Lung (tissue), 12 donors: ENCODE results near the gene ALPG. TPM values are rescaled to one million over a fixed set of nuclear protein-coding genes. Genes with fewer than 3 reads are reported as not detected.

Source experiments
- ATAC-seq: fragments of 200-7000 bp; cut with Tn5 transposase; one replicate; pipeline ENCODE4 v1.9.1; 2020; ENCODE audit warnings: moderate number of reproducible peaks; ENCODE audit not compliant: insufficient read depth, low FRiP score
- DNase-seq, 3 donors: peaks; one replicate each; pipeline ENCODE4 v3.0.0-alpha.2; 2013 to 2017
- H3K27ac ChIP-seq, 2 donors: one replicate each; pipeline ENCODE4 v1.5.1; 2013; ENCODE audit warnings: mild to moderate bottlenecking in 2 of 2, moderate library complexity in 2 of 2, control low read depth in 1 of 2, inconsistent platforms in 1 of 2, low read depth in 1 of 2, low read length in 1 of 2
- H3K27me3 ChIP-seq, 3 donors: one replicate each; pipeline ENCODE4 v1.5.1; 2013; ENCODE audit warnings: low read length in 2 of 3; ENCODE audit not compliant: control insufficient read depth in 3 of 3, insufficient read depth in 3 of 3
- H3K36me3 ChIP-seq, 4 donors: one replicate each; pipeline ENCODE4 v1.5.1; 2013; ENCODE audit warnings: low read length in 4 of 4, mild to moderate bottlenecking in 1 of 4, moderate library complexity in 1 of 4; ENCODE audit not compliant: control insufficient read depth in 4 of 4, insufficient read depth in 4 of 4
- H3K4me1 ChIP-seq, 5 donors: one replicate each; pipeline ENCODE4 v1.5.1; 2013; ENCODE audit warnings: low read length in 5 of 5, mild to moderate bottlenecking in 2 of 5, moderate library complexity in 1 of 5; ENCODE audit not compliant: control insufficient read depth in 5 of 5, insufficient read depth in 5 of 5
- H3K4me3 ChIP-seq: one replicate; pipeline ENCODE4 v1.5.1; 2013; ENCODE audit warnings: mild to moderate bottlenecking, control low read depth, moderate library complexity
- H3K9ac ChIP-seq, 2 donors: one replicate each; pipeline ENCODE4 v1.5.1; 2013; ENCODE audit warnings: low read length in 2 of 2, control low read depth in 1 of 2; ENCODE audit not compliant: insufficient read depth in 1 of 2
- H3K9me3 ChIP-seq, 4 donors: one replicate each; pipeline ENCODE4 v1.5.1; 2013; ENCODE audit warnings: low read length in 3 of 4, mild to moderate bottlenecking in 1 of 4, moderate library complexity in 1 of 4; ENCODE audit not compliant: control insufficient read depth in 4 of 4, insufficient read depth in 3 of 4
- CTCF ChIP-seq: IDR thresholded peaks from 2 replicates; pipeline ENCODE4 v1.5.1; 2012; ENCODE audit warnings: mild to moderate bottlenecking; ENCODE audit errors: control extremely low read depth, extremely low read depth
- WGBS, 2 donors: extraction: QIAGEN DNeasy Blood & Tissue Kit; methylation state at CpG; one replicate each; pipeline ENCODE4 v1.1.7; 2013; 5-methylcytosine and 5-hydroxymethylcytosine counted together
- polyA plus RNA-seq, 2 donors: library from polyadenylated mRNA; stranded (reverse); fragments of 200-250 nt; gene quantifications; one replicate each; pipeline ENCODE4 v1.2.1, GENCODE V29; 2013
- total RNA-seq, 2 donors: library from RNA; depleted of rRNA in 1 of 2; stranded (reverse); fragments of >200 nt in 1 of 2; gene quantifications; one replicate each; pipeline ENCODE4 v1.2.1, GENCODE V29; 2014 to 2021
- donor health status: control.
- donor health status: control.
- donor health status: Bipolar disorder and iron deficiency.
- donor health status: healthy.
- donor health status: DM: yes; HTN: yes; CAD: no.

Gene ALPG
- total and polyA plus RNA-seq, 4 donors: 0.14 to 1.2 (median 0.89) TPM

- ATAC-seq (no peak), DNase-seq (no peak)
- Histone ChIP-seq H3K9ac (no peak overlapping the region), H3K4me1 (peaks cover 0 to 11% (median 0%) of the 10 kb centered on the region in 5 donors), H3K27me3 (peaks cover 14 to 65% (median 42%) of the 10 kb centered on the region in 3 donors), H3K9me3 (peaks cover 0 to 10% (median 0%) of the 10 kb centered on the region in 4 donors), H3K27ac (no peak overlapping the region), H3K4me3 (no peak overlapping the region), H3K36me3 (no peaks in the 10 kb centered on the region)
- no peak for TF ChIP-seq CTCF
- WGBS, 2 donors: 72 to 91% methylated on average over 5 of the region's 5 CpGs
Measured at GRCh38 chr2:232417489-232417888, 10.8 kb downstream of the ALPG start.

- ATAC-seq (no peak), DNase-seq (no peak)
- H3K27me3 ChIP-seq: peaks cover 14 to 63% (median 44%) of the 10 kb centered on the region in 3 donors
- H3K4me1 ChIP-seq: peaks cover 0 to 11% (median 0%) of the 10 kb centered on the region in 5 donors
- H3K9me3 ChIP-seq: peaks cover 0 to 11% (median 2%) of the 10 kb centered on the region in 4 donors
- WGBS, 2 donors: 69 to 81% methylated on average over 6 of the region's 6 CpGs
- H3K36me3 ChIP-seq: no peaks in the 10 kb centered on the region
- no peak overlapping the region for H3K27ac ChIP-seq
- TF ChIP-seq CTCF: no peak
- H3K9ac ChIP-seq: no peak overlapping the region
- no peak overlapping the region for H3K4me3 ChIP-seq
Measured at GRCh38 chr2:232418056-232418455, 11.4 kb downstream of the ALPG start.

GRCh38 chr2:232418466-232419244 is 12.0 kb downstream of the ALPG start:
- Histone ChIP-seq H3K36me3 (no peaks in the 10 kb centered on the region), H3K27ac (peak overlapping the region in 1 of 2 donors; percentile 13), H3K4me3 (no peak overlapping the region), H3K9me3 (peaks cover 0 to 11% (median 2%) of the 10 kb centered on the region in 4 donors), H3K9ac (no peak overlapping the region), H3K4me1 (peaks cover 0 to 11% (median 0%) of the 10 kb centered on the region in 5 donors), H3K27me3 (peaks cover 14 to 60% (median 39%) of the 10 kb centered on the region in 3 donors)
- 2 to 4% methylated on average over 47 to 49 of the region's 49 CpGs for WGBS, 2 donors
- DNase-seq: peak; percentile 33 to 55 (median 39)
- no peak for TF ChIP-seq CTCF
- ATAC-seq: peak; percentile 46
